Melanocyte of skin (primary cell): ENCODE measurements around the gene ECI1. TPM values are rescaled to one million over a fixed set of nuclear protein-coding genes. Genes with fewer than 3 reads are reported as not detected.

Experiments
- small RNA-seq, 2 donors: library from RNA; depleted of rRNA; stranded (forward); fragments of <200 nt; gene quantifications; one replicate each; pipeline ENCODE3, GENCODE V24; 2012
- total RNA-seq, 2 donors: library from RNA; depleted of rRNA; stranded (reverse); fragments of >200 nt; gene quantifications; 2 replicates each; pipeline ENCODE4 v1.2.3, GENCODE V29; 2012

ECI1 gene, protein sequence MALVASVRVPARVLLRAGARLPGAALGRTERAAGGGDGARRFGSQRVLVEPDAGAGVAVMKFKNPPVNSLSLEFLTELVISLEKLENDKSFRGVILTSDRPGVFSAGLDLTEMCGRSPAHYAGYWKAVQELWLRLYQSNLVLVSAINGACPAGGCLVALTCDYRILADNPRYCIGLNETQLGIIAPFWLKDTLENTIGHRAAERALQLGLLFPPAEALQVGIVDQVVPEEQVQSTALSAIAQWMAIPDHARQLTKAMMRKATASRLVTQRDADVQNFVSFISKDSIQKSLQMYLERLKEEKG
- 10 to 100 TPM; 23.4 to 27.3 TPM for total RNA-seq

DNA sequence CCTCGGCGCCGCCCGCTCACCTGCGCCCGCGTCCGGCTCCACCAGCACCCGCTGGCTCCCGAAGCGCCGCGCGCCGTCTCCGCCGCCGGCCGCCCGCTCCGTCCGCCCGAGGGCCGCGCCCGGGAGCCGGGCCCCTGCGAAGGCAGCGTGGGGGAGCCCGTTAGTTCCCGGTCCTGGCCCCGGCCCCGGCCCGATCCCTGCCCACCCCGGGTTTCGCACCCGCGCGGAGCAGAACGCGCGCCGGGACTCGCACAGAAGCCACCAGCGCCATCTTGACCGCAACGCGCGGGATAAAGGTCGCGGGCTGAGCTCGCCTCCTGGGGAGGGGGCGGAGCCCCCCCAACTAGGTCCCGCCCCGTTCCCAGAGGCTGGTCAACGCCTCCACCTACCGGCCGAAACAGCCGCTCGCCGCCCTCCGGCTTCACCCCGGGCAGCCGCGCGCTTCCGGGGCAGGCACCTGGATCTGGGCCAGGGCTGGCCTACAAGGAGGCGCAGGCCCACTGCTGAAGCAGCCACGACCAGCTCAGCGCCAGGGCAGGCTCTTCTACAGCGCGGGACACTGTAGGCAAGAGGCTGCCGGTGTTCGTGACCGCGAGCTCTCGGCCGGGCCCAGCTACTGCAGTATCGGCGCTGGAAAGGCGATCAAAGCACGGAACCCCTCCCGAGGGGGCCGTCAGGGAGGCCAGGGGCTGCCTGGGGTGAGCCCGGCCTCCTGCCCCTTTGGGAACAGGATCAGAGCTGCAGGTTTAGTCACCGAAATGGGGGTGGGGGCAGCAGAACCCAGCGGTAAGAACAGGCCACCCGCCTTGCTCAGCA is at the start of gene ECI1:
Gene ECI1 (minus strand): TSS at position 292 of the 816 bp plus-strand sequence. CDS start 21 bp downstream, at position 271.

DNA sequence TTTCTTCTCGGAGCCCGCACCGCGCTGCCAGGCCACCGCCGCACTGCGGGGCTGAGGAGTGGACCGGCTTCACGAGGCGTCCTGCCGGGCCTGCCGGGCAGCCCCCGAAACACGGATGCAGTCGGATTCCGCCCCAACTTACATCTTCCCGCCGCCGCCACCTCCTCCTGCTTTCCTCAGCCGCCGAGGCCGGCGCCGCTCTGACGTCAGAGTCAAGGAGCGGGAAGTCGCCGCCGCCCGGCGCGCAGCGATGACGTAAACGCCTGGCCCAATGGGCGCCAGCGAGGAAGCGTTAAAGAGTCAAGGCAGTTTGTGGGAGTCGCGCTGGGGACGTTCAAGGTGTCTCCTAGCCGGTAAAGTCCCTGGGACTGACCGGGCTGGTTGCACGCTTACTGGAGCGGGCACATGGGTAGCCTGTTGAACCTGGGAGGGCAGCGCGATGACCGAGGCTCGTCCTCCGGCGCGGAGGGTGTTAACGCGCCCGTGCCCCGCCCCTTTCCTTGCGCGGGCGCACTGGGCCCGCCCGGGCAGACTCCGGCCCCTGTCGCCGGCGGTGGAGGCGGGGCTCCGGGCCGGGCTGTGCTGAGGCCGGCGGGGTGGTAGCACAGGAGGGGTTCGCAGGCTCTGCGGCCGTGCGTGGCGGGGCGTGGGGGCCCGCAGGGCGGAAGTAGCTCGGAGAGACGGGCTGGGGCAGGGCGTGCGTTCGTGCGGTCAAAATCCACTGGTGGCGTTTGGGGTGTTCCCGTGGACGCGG is 16.7 kb upstream of the ECI1 start, which contains the start of gene RNPS1:
Gene RNPS1 (minus strand): TSS at position 214 of the 754 bp plus-strand sequence. CDS start 3,483 bp downstream, outside the sequence.

DNA sequence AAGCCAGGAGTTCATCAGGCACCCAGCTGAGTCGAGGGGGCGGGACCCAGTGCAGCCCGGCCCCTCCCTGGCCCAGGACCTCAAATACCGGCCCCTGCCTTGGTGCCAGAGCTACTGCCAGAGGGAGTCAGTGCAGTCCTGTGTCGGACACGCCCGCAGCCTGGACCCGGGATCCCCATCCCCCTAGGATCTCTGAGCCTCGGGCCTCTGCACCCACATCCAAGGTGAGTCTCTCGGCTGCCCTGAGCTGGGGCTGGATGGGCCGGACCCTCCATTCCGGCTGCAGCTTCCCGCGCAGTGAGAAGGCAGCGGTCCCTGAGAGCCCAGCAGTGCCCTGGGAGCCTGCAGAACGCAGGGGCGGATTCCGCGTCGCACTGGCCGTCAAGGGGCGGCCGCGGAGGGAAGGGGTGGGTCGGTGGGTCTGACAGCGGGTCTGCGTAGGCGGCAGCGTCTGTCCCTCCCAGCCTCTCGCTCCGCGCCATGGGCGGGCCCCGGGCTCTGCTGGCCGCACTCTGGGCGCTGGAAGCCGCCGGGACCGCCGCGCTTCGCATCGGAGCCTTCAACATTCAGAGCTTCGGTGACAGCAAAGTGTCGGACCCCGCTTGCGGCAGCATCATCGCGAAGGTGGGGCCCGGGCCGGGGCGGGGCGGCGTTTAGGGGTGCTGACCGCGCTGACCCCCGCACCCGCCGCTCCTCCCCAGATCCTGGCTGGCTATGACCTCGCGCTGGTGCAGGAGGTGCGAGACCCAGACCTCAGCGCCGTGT is 14.9 kb downstream of the ECI1 start, which contains the start of gene DNASE1L2:
Gene DNASE1L2 (plus strand): TSS at position 108 of the 765 bp plus-strand sequence. CDS start 373 bp downstream, at position 481.

DNA sequence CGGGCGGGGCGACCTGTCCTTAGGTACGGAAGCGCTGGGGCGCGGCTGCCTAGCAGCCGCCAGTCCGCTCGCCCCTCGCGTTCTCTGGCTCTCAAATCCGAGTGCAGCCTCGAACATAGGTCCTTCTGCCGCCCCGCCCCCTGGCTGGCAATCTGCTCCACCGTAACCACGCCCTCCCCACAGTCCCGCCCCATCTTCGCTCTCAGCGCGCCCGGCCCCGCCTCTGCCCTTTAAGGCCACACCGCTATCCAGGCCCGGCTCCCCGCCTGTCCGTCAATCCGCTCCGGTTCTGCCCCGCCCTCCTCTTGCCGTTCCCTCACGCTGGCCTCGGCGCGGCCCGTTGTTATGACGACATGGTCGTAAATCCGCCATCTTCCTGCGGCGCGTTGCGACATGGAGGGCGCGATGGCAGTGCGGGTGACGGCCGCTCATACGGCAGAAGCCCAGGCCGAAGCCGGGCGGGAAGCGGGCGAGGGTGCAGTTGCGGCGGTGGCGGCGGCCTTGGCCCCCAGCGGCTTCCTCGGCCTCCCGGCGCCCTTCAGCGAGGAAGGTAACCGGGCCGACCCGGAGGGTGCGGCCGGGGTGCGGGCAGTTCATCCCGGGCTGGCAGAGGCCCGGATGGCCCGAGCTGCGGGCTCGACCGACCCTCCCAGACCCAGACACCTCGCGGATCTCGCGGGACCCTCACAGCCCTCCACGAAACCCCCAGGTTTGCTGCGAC is 28.0 kb downstream of the ECI1 start, which contains the start of gene E4F1:
Gene E4F1 (plus strand): TSS at position 371 of the 721 bp plus-strand sequence. CDS start 23 bp downstream, at position 394.

DNA sequence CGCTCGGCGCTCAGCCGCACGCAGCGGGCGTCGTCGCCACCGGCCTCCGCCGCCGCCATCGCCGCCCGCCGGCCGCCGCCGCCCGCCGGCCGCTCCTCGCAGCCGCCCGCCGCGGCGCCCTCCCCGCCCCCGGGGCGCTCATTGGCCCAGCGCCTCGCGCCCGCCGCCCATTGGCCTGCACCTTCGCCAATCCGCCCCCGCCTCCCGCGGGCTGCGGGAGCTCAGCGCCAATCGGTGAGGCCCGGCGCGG is 36.7 kb downstream of the ECI1 start, which contains the start of gene PGP:
Gene PGP (minus strand): TSS at position 122 of the 250 bp plus-strand sequence. CDS start 63 bp downstream, at position 59.

DNA sequence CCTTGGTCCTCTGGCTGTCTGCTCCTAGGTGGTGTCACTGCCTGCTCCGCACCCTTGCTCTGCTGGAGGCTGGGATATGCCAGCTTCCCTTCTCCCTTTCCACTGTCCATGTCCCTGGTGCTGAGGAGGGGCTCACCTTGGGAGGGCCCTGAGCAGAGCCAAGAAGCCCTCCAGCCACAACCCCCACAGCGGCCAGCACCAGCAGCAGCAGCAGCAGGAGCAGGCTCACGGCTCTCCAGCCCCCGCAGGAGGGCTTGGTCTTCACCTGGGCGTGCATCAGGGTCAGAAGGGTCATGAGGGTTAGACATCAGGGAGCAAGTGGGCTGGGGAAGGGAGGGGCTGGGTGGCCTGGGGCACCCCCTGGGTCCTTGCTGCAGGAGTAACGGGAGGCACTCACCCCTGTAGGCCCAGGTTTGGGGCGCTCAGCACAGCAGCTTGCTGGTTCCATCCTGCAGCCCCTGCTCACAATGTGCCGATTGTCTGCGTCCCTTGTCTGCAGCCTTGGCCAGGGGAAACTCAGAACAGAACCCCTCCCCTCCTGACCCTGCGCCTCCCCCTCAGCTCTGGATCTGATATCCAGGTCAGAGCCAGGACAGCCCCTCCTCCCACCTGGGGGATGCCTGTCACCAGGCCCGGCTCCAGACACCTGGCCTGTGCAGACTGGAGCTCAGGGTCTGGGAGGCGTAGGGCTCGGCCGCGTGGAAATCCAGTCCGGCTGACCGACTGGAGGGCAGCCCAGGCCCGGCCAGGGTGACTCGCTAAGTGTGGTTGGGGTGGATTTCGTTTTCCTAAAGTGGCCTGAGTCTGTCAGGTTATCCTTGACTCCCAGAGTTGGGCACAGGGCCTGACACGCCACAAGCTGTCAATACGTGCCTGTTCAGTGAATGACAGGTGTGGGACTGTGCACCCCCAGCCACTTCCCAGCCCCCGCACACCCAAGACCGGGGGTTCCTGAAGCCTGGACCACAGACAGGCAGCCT is 40.7 kb downstream of the ECI1 start, which contains the start of gene BRICD5:
Gene BRICD5 (minus strand): TSS at position 478 of the 980 bp plus-strand sequence. CDS start 30 bp downstream, at position 448.

DNA sequence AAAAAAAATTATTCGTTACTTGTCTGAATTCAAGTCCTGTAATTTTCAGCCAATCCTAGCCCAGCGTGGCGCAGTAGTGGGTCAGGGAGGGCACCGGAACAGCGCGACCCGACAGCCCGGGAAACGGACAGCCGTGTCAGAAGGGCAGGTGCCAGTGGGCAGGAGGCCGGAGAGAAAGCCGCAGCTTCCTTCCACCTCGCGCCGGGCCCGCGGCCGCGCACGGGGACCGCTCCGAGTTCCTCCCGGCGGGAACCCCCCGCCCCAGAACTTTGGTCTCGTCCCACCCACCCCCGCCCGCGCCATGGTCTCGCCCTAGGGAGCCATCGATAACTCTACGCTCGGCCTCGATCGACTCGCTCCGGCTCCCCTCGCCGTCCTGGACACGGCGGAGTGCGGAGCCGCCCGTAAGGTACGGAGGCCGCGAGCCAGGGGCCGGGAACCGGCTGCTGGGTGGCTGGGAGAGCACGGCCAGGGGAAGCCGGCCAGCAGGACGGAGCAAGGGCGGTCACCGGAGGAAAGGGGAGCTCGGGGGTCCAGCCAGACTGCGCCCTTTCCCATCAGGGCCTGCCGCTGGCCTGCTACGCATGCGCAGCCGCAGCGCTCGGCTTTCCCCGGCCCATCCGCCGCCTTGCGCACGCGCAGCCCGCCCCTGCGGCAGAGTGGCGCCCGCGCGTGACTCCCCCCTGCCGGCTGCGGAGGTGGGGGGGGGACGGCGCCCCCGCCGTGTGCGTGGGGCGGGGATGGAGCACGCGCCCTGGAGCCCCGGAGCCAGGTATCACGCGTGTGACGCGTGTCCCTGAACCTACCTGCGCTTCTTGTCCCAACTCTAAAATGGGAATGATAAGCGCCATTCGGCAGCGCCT is 46.1 kb downstream of the ECI1 start, which contains the start of gene MLST8:
Gene MLST8 (plus strand): TSS at position 351 of the 863 bp plus-strand sequence. CDS start 632 bp downstream, outside the sequence.

DNA sequence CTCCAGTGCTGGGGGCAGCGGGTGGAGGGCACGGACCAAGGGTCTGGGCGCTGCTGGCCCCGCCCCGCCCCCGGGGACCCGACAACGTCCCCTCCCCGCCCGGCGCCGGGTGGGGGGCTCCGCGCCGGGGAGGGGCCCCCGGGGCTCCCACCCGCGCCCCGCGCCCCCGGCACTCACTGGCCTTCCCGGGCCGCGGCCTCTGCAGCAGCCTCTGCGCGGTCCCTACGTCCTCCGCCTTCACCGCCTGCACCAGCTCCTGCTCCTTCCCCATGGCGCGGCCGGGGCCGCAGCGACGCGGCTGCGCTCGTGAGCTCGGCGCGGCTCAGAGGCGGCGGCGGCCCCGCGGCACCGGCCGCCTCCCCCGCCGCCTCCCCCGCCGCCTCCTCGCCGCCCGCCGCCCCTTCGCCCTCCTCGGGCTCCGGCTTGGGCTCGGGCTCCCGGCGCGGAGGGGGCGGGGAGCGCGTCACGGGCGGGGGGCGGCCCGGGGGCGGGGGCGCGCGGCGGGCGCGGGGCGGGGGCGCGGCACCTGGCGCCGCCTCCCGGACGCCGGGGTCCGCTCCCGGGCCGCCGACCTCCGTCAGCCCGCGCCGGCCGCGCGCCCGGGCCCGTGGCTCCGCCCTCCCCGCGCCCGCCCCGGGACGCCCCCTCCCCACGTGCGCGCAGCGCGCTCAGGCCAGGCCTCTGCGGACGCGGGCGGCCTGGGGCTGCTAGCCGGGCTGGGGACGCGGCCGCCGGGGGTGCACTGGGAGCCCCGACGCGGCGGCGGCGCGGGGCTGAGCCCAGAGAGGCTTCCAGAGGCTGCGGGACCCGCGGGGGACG is 55.0 kb downstream of the ECI1 start, which contains the start of gene CASKIN1:
Gene CASKIN1 (minus strand): TSS at position 444 of the 819 bp plus-strand sequence. CDS start 173 bp downstream, at position 271.

Small RNA genes lying within 50 kb of the gene (small RNA-seq; reads per million reads assigned to genes)
- gene MIR3677, result 0.09 to 0.29 reads per million in 2 donors
- gene MIR4717, result 0 reads per million in 2 donors

Other genes with a start within 250 kb of the ECI1 start
- 10 to 100 TPM; 26.6 to 29.6 TPM for gene ZNF598, start 241.8 kb downstream of the ECI1 start, total RNA-seq
- under 1 TPM in 1 of 2 donors, not detected in 1; 0.33 TPM for gene NPW, start 231.8 kb downstream of the ECI1 start, total RNA-seq
- gene NHERF2, start 224.7 kb downstream of the ECI1 start, total RNA-seq, result 1 to 10 TPM; 4.1 to 9.7 TPM
- 10 to 100 TPM; 20.0 to 45.3 TPM for gene NTHL1, start 203.8 kb downstream of the ECI1 start, total RNA-seq
- gene TSC2, start 203.6 kb downstream of the ECI1 start, total RNA-seq, result 10 to 100 TPM; 35.6 to 41.6 TPM
- 10 to 100 TPM; 82.6 to 94.6 TPM for gene PKD1, start 115.7 kb downstream of the ECI1 start, total RNA-seq
- gene RAB26, start 103.0 kb downstream of the ECI1 start, total RNA-seq, result under 1 TPM; 0.33 to 0.69 TPM
- 10 to 100 TPM; 44.4 to 53.9 TPM for gene TRAF7, start 95.8 kb downstream of the ECI1 start, total RNA-seq
- 1 to 10 TPM in 1 of 2 donors, under 1 TPM in 1; 0.34 to 1.7 TPM for gene CASKIN1, start 55.0 kb downstream of the ECI1 start, total RNA-seq
- 10 to 100 TPM; 28.6 to 47.6 TPM for gene MLST8, start 46.1 kb downstream of the ECI1 start, total RNA-seq
- gene BRICD5, start 40.7 kb downstream of the ECI1 start, total RNA-seq, result 1 to 10 TPM; 1.3 to 2.1 TPM
- 10 to 100 TPM; 28.9 to 40.6 TPM for gene PGP, start 36.7 kb downstream of the ECI1 start, total RNA-seq
- gene E4F1, start 28.0 kb downstream of the ECI1 start, total RNA-seq, result 10 to 100 TPM; 23.4 to 29.6 TPM
- under 1 TPM; under 0.01 to 0.69 TPM for gene DNASE1L2, start 15.1 kb downstream of the ECI1 start, total RNA-seq
- 100 to 1,000 TPM in 1 of 2 donors, 10 to 100 TPM in 1; 96.0 to 155 TPM for gene RNPS1, start 16.5 kb upstream of the ECI1 start, total RNA-seq
- gene ABCA3, start 89.1 kb upstream of the ECI1 start, total RNA-seq, result under 1 TPM; under 0.01 to 0.69 TPM
- 10 to 100 TPM; 18.2 to 44.3 TPM for gene CCNF, start 177.9 kb upstream of the ECI1 start, total RNA-seq
- 10 to 100 TPM in 1 of 2 donors, 1 to 10 TPM in 1; 7.6 to 17.6 TPM for gene TEDC2, start 208.5 kb upstream of the ECI1 start, total RNA-seq
- under 1 TPM; under 0.01 to 0.34 TPM for gene NTN3, start 219.7 kb upstream of the ECI1 start, total RNA-seq
- 10 to 100 TPM; 19.6 to 22.4 TPM for gene TBC1D24, start 223.5 kb upstream of the ECI1 start, total RNA-seq